Measurements from ENCODE around the gene FPR1. TPM values are rescaled to one million over a fixed set of nuclear protein-coding genes. Genes with fewer than 3 reads are reported as not detected.

The FPR1 gene
- total RNA-seq, 2 experiments from 2014 or later = not detected

GRCh38 chr19:51792932-51793331 lies 41.3 kb upstream of the FPR1 start:
- Mint-ChIP-seq H3K36me3 (ENCODE audit: low read depth) (no peaks in the 10 kb centered on the region), H3K27ac (no peak overlapping the region), H3K27me3 (peaks cover 8% of the 10 kb centered on the region), H3K4me1 (ENCODE audit: low read depth) (no peaks in the 10 kb centered on the region), H3K4me3 (no peak overlapping the region), H3K9me3 (no peaks in the 10 kb centered on the region)
- CTCF ChIA-PET = no interaction called here
- POLR2A ChIA-PET = no interaction called here
- TF ChIP-seq CTCF (IDR thresholded peaks at IDR 0.05) = no peak
- intact Hi-C loops (cut with micrococcal nuclease) = no loop called here
- ATAC-seq = no peak
- no peak for DNase-seq

GRCh38 chr19:51789061-51789795 lies 37.5 kb upstream of the FPR1 start:
- DNase-seq = no peak
- no peaks in the 10 kb centered on the region for H3K36me3 Mint-ChIP-seq (ENCODE audit: low read depth)
- no peak for TF ChIP-seq CTCF (IDR thresholded peaks at IDR 0.05)
- peaks cover 3% of the 10 kb centered on the region for H3K9me3 Mint-ChIP-seq
- POLR2A ChIA-PET = no interaction called here
- CTCF ChIA-PET = no interaction called here
- H3K4me3 Mint-ChIP-seq = no peak overlapping the region
- ATAC-seq = no peak
- intact Hi-C loops (cut with micrococcal nuclease) = no loop called here
- no peak overlapping the region for H3K27ac Mint-ChIP-seq
- peaks cover 1% of the 10 kb centered on the region for H3K27me3 Mint-ChIP-seq
- H3K4me1 Mint-ChIP-seq (ENCODE audit: low read depth) = no peaks in the 10 kb centered on the region

GRCh38 chr19:51788029-51788428 lies 36.4 kb upstream of the FPR1 start:
- Mint-ChIP-seq H3K4me3 (no peak overlapping the region), H3K9me3 (peaks cover 3% of the 10 kb centered on the region), H3K36me3 (ENCODE audit: low read depth) (no peaks in the 10 kb centered on the region), H3K4me1 (ENCODE audit: low read depth) (no peaks in the 10 kb centered on the region), H3K27me3 (peaks cover 1% of the 10 kb centered on the region), H3K27ac (no peak overlapping the region)
- no peak for DNase-seq
- CTCF ChIA-PET = no interaction called here
- TF ChIP-seq CTCF (IDR thresholded peaks at IDR 0.05) = no peak
- POLR2A ChIA-PET = no interaction called here
- intact Hi-C loops (cut with micrococcal nuclease) = no loop called here
- ATAC-seq = no peak

- ATAC-seq (no peak), DNase-seq (no peak)
- Mint-ChIP-seq H3K9me3 (peaks cover 3% of the 10 kb centered on the region), H3K27me3 (peaks cover 6% of the 10 kb centered on the region), H3K4me1 (ENCODE audit: low read depth) (no peaks in the 10 kb centered on the region), H3K4me3 (no peak overlapping the region), H3K27ac (no peak overlapping the region), H3K36me3 (ENCODE audit: low read depth) (no peaks in the 10 kb centered on the region)
- intact Hi-C loops (cut with micrococcal nuclease) = no loop called here
- POLR2A ChIA-PET = no interaction called here
- no peak for TF ChIP-seq CTCF (IDR thresholded peaks at IDR 0.05)
- CTCF ChIA-PET = interaction anchor here (1.5 kb wide), 1 partner anchor 9 kb away, joined by 5 read pairs; no protein-coding TSS in a partner anchor
Observed at GRCh38 chr19:51786646-51787494, 35.2 kb upstream of the FPR1 start.
